Measurements from ENCODE around the gene ASTN2. TPM values are rescaled to one million over a fixed set of nuclear protein-coding genes. Genes with fewer than 3 reads are reported as not detected.

ASTN2 gene
- total and polyA plus RNA-seq, 2 experiments from 2014 or later, result 7.0 to 24.6 TPM

GRCh38 chr9:117444501-117444900 is 29.6 kb upstream of the ASTN2 start (continued):
- no peak for TF ChIP-seq CREB1 (CRISPR knock-in tag; IDR thresholded peaks at IDR 0.05; ENCODE audit: low read depth)
- TF ChIP-seq ZNF462 (CRISPR knock-in tag; IDR thresholded peaks at IDR 0.05), result no peak
- TF ChIP-seq JUNB (IDR thresholded peaks at IDR 0.05; ENCODE audit: unreplicated experiment), result no peak
- TF ChIP-seq CTCF (conservative IDR thresholded peaks at IDR 0.05; ENCODE audit: low read depth in 2 of 2), result no peak
- no peak for TF ChIP-seq POLR2AphosphoS5 (IDR thresholded peaks at IDR 0.05; ENCODE audit: low read depth)
- TF ChIP-seq EZH2 (IDR thresholded peaks at IDR 0.05; ENCODE audit: low read depth, unreplicated experiment), result no peak

- no peak overlapping the region for H3K27ac ChIP-seq (ENCODE audit: low read depth)
- DNase-seq (ENCODE audit: low spot score), result peak; percentile 11
- no peaks in the 10 kb centered on the region for H3K36me3 ChIP-seq (ENCODE audit: insufficient read depth)
- H3K79me2 ChIP-seq (replicated peaks; ENCODE audit: insufficient read depth), result no peaks in the 10 kb centered on the region
- H3K4me3 ChIP-seq, result no peak overlapping the region
- H3K4me2 ChIP-seq, result no peak overlapping the region
- H2AFZ ChIP-seq, result peak overlapping the region; percentile 48
- H3F3A ChIP-seq (replicated peaks; ENCODE audit: low read depth), result no peaks in the 10 kb centered on the region
- H3K36me3 Mint-ChIP-seq (ENCODE audit: low read depth), result no peaks in the 10 kb centered on the region
- H3K27me3 ChIP-seq (ENCODE audit: insufficient read depth), result no peaks in the 10 kb centered on the region
- no peak overlapping the region for H3K27ac Mint-ChIP-seq
- H3K9me3 Mint-ChIP-seq, result 0 out of 3 replicates have a peak, but pooled peaks cover 3% of the 10 kb centered on the region
- H3K4me1 ChIP-seq (ENCODE audit: insufficient read depth), result peaks cover 33% of the 10 kb centered on the region
- no peaks in the 10 kb centered on the region for H3K27me3 Mint-ChIP-seq (ENCODE audit: insufficient read depth, low read depth, poor library complexity)
- H3K4me1 Mint-ChIP-seq, result peaks cover 32% of the 10 kb centered on the region
- H3K9me2 ChIP-seq (ENCODE audit: insufficient read depth), result no peaks in the 10 kb centered on the region
- H3K4me3 Mint-ChIP-seq, result no peak overlapping the region
- no peaks in the 10 kb centered on the region for H4K20me1 ChIP-seq (replicated peaks; ENCODE audit: insufficient read depth)
- no peak for ATAC-seq
- TF ChIP-seq ZNF114 (CRISPR knock-in tag; IDR thresholded peaks at IDR 0.05) (no peak), ZNF331 (CRISPR knock-in tag; IDR thresholded peaks at IDR 0.05; ENCODE audit: low read depth) (no peak), EZH2 (IDR thresholded peaks at IDR 0.05; ENCODE audit: low read depth, unreplicated experiment) (no peak), EZH2phosphoT487 (IDR thresholded peaks at IDR 0.05; ENCODE audit: unreplicated experiment) (no peak), CTCF (conservative IDR thresholded peaks at IDR 0.05; ENCODE audit: low read depth in 2 of 2) (no peak), CREB1 (CRISPR knock-in tag; IDR thresholded peaks at IDR 0.05; ENCODE audit: low read depth) (no peak)
Measured at GRCh38 chr9:117437283-117437682, 22.4 kb upstream of the ASTN2 start.

Measured in GM23338 (cell line).